Measurements from ENCODE around the gene OXT.

The OXT gene

DNA sequence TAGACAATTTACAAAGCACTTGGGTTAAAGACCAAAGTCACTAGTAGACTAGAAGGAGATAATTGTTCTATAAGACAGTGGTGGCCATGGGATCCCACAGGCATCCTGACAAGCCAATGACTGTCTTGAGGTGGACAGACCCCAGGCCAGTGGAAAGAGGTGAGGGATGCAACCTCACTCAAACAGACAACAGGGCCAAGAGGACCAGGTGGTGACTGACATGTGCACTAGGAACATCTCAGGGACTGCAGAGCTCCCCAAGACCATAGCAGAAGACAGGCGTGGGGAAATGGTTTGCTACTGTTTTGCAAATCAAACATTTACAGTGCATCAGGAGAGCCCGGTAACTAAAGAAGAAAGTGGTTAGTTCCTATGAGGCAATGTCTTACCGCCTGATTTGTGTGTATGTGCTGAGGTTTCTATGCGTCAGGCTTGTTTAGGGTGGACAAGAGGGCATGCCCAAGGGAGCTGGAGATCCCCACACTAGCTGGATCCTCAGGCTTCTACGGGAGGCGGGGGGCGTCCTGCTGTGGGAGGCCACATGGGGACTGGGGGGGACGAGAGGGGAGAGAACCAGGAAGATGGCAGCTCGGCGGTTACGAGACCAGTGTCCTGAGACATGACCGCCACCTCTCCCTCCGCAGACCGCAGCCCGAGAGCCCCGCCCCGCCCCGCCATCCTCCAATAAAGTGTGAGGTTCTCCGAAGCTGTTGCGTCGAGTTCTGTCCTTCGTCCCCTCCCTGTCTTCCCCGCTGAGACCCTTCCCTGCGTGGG is 26.2 kb upstream of the OXT start:
- TF ChIP-seq, protein P1, sequence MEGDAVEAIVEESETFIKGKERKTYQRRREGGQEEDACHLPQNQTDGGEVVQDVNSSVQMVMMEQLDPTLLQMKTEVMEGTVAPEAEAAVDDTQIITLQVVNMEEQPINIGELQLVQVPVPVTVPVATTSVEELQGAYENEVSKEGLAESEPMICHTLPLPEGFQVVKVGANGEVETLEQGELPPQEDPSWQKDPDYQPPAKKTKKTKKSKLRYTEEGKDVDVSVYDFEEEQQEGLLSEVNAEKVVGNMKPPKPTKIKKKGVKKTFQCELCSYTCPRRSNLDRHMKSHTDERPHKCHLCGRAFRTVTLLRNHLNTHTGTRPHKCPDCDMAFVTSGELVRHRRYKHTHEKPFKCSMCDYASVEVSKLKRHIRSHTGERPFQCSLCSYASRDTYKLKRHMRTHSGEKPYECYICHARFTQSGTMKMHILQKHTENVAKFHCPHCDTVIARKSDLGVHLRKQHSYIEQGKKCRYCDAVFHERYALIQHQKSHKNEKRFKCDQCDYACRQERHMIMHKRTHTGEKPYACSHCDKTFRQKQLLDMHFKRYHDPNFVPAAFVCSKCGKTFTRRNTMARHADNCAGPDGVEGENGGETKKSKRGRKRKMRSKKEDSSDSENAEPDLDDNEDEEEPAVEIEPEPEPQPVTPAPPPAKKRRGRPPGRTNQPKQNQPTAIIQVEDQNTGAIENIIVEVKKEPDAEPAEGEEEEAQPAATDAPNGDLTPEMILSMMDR (IDR thresholded peaks at IDR 0.05; ENCODE audit: low read length, missing control alignments): no peak
- peak; percentile 66 for DNase-seq (ENCODE audit: low read depth)
- H3K4me3 ChIP-seq (replicated peaks; ENCODE audit: low read depth, low read length): peak overlapping the region; percentile 78

DNA sequence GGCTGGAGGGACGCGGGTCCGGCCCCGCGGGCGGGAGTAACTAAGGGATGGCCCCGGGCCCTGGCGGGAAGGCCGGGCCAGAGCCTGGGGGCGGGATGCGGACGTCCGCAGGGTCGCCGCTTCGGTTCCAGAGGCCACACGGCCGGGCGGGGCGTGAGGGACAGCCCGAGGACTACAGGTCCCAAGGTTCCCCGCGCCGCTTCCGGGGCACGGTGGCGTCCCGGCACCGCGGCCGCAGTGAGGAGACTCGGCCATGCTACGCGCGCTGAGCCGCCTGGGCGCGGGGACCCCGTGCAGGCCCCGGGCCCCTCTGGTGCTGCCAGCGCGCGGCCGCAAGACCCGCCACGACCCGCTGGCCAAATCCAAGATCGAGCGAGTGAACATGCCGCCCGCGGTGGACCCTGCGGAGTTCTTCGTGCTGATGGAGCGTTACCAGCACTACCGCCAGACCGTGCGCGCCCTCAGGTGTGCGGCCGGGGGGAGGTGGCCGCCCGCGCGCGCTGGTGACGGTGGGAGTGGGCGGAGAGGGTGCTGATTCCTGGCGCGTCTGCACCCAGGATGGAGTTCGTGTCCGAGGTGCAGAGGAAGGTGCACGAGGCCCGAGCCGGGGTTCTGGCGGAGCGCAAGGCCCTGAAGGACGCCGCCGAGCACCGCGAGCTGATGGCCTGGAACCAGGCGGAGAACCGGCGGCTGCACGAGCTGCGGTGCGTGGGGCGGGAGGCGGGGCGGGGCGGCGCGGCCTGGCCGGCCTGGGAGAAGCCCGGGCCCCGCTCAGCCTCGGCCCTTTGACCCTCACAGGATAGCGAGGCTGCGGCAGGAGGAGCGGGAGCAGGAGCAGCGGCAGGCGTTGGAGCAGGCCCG is 25.4 kb upstream of the OXT start, which contains the start of gene MRPS26:
Gene MRPS26 (plus strand): TSS at position 237 of the 861 bp plus-strand sequence. CDS start 17 bp downstream, at position 254.
- peak; percentile 82 for DNase-seq (ENCODE audit: low read depth)

DNA sequence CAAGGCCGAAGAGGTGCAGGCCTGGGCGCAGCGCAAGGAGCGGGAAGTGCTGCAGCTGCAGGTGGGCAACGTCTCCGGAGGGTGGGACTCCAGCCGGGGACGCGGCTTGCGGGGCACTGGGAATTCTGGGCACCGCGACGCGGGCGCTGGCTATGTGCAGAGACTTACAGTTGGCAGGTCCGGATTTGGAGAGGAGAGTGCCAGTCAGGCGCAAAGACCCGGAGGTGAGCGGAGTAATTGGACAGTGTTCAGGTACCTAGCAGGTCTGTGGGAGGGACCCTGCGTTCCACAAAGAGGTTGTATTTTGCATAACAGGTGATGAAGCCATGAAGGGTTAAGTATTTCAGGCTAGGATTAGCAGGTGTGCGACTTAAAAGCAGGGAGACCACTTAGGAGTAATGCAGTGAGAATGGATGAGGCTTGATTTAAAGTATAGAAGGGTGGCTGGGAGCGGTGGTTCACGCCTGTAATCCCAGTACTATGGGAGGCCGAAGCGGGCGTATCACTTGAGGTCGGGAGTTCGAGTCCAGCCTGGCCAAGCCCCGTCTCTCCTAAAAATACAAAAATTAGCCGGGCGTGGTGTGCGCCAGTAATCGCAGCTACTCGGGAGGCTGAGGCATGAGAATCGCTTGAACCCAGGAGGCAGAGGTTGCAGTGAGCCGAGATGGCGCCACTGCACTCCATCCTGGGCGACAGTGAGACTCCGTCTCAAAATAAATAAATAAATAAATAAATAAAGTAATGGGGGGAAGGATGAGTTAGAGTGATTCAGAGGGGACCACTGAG is 24.6 kb upstream of the OXT start:
- DNase-seq (ENCODE audit: low read depth): peak; percentile 11
- TF ChIP-seq, protein P1 (IDR thresholded peaks at IDR 0.05; ENCODE audit: low read length, missing control alignments): no peak
- peak overlapping the region; percentile 78 for H3K4me3 ChIP-seq (replicated peaks; ENCODE audit: low read depth, low read length)

More for the DNA sequence above, 25.4 kb upstream of the OXT start, which contains the start of gene MRPS26:
- TF ChIP-seq, protein P1 (IDR thresholded peaks at IDR 0.05; ENCODE audit: low read length, missing control alignments): no peak
- H3K4me3 ChIP-seq (replicated peaks; ENCODE audit: low read depth, low read length): peak within 1 kb of the TSS; percentile 78

DNA sequence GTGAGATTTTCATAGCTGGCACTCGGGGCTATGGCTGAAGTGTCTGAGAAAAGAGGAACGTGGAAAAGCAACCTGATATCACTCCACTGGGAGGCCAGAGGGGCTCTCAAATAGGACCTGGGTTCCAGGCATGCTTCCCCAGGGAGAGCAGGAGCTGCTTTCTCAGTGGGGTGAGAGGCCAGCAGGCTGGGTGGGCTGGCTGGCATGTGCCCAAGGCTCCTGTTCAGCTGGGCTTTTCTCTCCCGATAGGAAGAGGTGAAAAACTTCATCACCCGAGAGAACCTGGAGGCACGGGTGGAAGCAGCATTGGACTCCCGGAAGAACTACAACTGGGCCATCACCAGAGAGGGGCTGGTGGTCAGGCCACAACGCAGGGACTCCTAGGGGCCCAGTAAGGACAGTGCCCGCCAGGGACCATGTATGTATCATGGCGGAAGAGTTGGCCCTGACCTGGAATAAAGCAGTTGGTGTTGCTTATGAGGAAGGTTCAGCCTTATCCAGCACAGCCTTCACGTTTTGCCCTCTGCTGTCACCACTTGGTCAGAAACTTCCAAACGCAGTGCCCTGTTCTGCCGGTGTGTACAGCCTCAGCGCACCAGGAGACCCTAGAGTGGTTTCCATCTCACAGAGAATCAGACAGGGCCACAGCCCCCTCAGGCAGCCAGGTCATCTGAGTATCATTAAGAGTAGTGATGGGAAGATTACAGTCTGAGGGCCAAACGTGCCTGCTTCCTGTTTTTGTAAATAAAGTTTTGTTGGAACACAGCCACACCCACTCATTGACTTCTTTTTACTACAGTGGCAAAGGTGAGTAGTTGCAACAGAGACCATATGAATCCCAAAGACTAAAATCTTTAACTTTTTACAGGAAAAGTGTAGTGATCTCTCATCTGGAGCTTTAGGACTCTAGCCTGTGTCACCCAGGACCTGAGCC is 23.7 kb upstream of the OXT start:
- no peak overlapping the region for H3K4me3 ChIP-seq (replicated peaks; ENCODE audit: low read depth, low read length)
- TF ChIP-seq, protein P1 (IDR thresholded peaks at IDR 0.05; ENCODE audit: low read length, missing control alignments): no peak
- DNase-seq (ENCODE audit: low read depth): no peak

DNA sequence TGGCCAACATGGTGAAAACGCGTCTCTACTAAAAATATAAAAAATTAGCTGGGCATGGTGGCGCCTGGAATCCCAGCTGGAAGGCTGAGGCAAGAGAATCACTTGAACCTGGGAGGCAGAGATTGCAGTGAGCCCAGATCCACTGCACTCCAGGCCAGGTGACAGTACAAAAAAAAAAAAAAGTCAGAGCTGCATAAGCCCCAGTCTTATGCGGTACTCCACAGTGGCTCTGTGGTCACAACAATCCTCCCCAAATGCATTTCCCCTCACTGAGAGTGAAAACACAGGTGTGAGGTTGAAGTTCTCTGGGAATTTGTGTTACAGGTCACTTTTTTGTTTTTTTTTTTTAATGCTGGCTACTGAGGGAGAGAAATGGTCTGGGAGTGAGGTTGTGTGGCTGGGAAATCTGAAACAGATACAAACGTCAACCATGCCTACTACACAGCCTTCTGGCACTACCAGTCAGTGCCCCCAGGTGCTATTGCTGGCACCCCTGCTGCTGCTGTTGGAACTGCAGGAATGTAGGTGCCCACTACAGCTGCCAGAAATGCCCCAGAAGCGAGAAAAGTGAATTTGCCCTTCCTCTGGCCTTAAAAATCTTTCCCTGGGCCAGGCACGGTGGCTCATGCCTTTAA is 19.9 kb upstream of the OXT start:
- TF ChIP-seq, protein P1 (IDR thresholded peaks at IDR 0.05; ENCODE audit: low read length, missing control alignments): no peak
- H3K4me3 ChIP-seq (replicated peaks; ENCODE audit: low read depth, low read length): no peak overlapping the region
- DNase-seq (ENCODE audit: low read depth): no peak
